GM18505 (cell line): Measurements from ENCODE around the gene JADE2.

Experiments
- ATAC-seq: cut with Tn5 transposase; IDR thresholded peaks from one replicate; pipeline ENCODE4 v1.9.1; 2021; ENCODE audit not compliant: unreplicated experiment
- POLR2A ChIP-seq: IDR thresholded peaks from 4 replicates; pipeline ENCODE4 v1.6.1; 2011; ENCODE audit warnings: borderline replicate concordance; ENCODE audit not compliant: insufficient read depth, insufficient read length; ENCODE audit errors: extremely low read depth

The JADE2 gene

GRCh38 chr5:134570886-134571285 lies 45.4 kb downstream of the JADE2 start:
- TF ChIP-seq POLR2A, result no peak
- ATAC-seq, result no peak

- TF ChIP-seq POLR2A, result no peak
- no peak for ATAC-seq
Observed at GRCh38 chr5:134571693-134572405, 46.4 kb downstream of the JADE2 start.

- ATAC-seq, result no peak
- no peak for TF ChIP-seq POLR2A
Observed at GRCh38 chr5:134572811-134573210, 47.3 kb downstream of the JADE2 start.

GRCh38 chr5:134574521-134574920 lies 49.1 kb downstream of the JADE2 start:
- no peak for ATAC-seq
- no peak for TF ChIP-seq POLR2A

GRCh38 chr5:134575316-134575715 lies 49.8 kb downstream of the JADE2 start:
- no peak for TF ChIP-seq POLR2A

GRCh38 chr5:134576386-134577021 lies 51.0 kb downstream of the JADE2 start:
- no peak for ATAC-seq
- TF ChIP-seq POLR2A, result no peak

More at GRCh38 chr5:134575316-134575715, 49.8 kb downstream of the JADE2 start:
- no peak for ATAC-seq

- ATAC-seq, result no peak
- TF ChIP-seq POLR2A, result no peak
Observed at GRCh38 chr5:134577022-134577795, 51.7 kb downstream of the JADE2 start.

GRCh38 chr5:134577796-134578577 lies 52.5 kb downstream of the JADE2 start:
- ATAC-seq, result no peak
- TF ChIP-seq POLR2A, result no peak

GRCh38 chr5:134578578-134579283 lies 53.3 kb downstream of the JADE2 start:
- no peak for ATAC-seq
- no peak for TF ChIP-seq POLR2A

- no peak for ATAC-seq
- no peak for TF ChIP-seq POLR2A
Observed at GRCh38 chr5:134579284-134579771, 53.9 kb downstream of the JADE2 start.

- no peak for TF ChIP-seq POLR2A
- ATAC-seq, result no peak
Observed at GRCh38 chr5:134580001-134580460, 54.6 kb downstream of the JADE2 start.
